Thyroid gland (tissue), 4 donors: ENCODE data around the gene ADH4. TPM values are rescaled to one million over a fixed set of nuclear protein-coding genes. Genes with fewer than 3 reads are reported as not detected.

Experiments used
- DNase-seq, 2 donors: peaks; one replicate each; pipeline ENCODE4 v3.0.0-alpha.2; 2019
- H3K27ac ChIP-seq, 3 donors: fragments of 200-600 bp; sonication (generic); 1 replicate in 2 of 3; 2 replicates in 1 of 3; pipeline ENCODE4 v1.5.1; 2016 to 2019; ENCODE audit warnings: mild to moderate bottlenecking in 1 of 3, moderate library complexity in 1 of 3
- H3K27me3 ChIP-seq: fragments of 200-600 bp; sonication (generic); one replicate; pipeline ENCODE4 v1.5.1; 2019
- H3K36me3 ChIP-seq, 2 donors: fragments of 200-600 bp; sonication (generic); one replicate each; pipeline ENCODE4 v1.5.1; 2016 to 2019
- H3K4me1 ChIP-seq, 2 donors: fragments of 200-600 bp; sonication (generic); one replicate each; pipeline ENCODE4 v1.5.1; 2017 to 2019
- H3K4me3 ChIP-seq, 3 donors: fragments of 200-600 bp; sonication (generic); replicated peaks in 1 of 3; 1 replicate in 2 of 3; 2 replicates in 1 of 3; pipeline ENCODE4 v1.5.1; 2016; ENCODE audit warnings: mild to moderate bottlenecking in 1 of 3
- H3K9me3 ChIP-seq: fragments of 200-600 bp; sonication (generic); one replicate; pipeline ENCODE4 v1.5.1; 2017
- CTCF ChIP-seq, 6 experiments: fragments of 200-600 bp in 3 of 6; fragments of 450-650 bp in 3 of 6; sonication (generic) in 3 of 6; IDR thresholded peaks; one replicate each; pipeline ENCODE4 v1.5.1; 2016 to 2019; ENCODE audit warnings: antibody characterized with exemption in 6 of 6, mild to moderate bottlenecking in 2 of 6, inconsistent platforms in 1 of 6, moderate library complexity in 1 of 6
- POLR2A ChIP-seq, 2 donors: fragments of 450-650 bp; IDR thresholded peaks; one replicate each; pipeline ENCODE4 v1.6.1; 2017; ENCODE audit warnings: antibody characterized with exemption in 2 of 2, mild to moderate bottlenecking in 2 of 2, moderate library complexity in 1 of 2
- WGBS, 2 donors: methylation state at CpG; one replicate each; pipeline ENCODE4 v1.1.5; 2017; 5-methylcytosine and 5-hydroxymethylcytosine counted together
- intact Hi-C: fragments of 100-400 bp; cut with DNase I; formaldehyde crosslinking; loops from one replicate; pipeline ENCODE4 v1.15.1; 2023
- total RNA-seq, 4 donors: library from RNA; depleted of rRNA; stranded (reverse); fragments of >200 nt; gene quantifications; one replicate each; pipeline ENCODE4 v1.2.3, GENCODE V29; 2016

Gene ADH4
- total RNA-seq, 4 donors from 2014 or later, result 1.4 to 10.9 (median 1.9) TPM

GRCh38 chr4:99180382-99181070 is 36.4 kb upstream of the ADH4 start:
- no peak overlapping the region for H3K27ac ChIP-seq
- WGBS, 2 donors, result 72 to 83% methylated on average over 2 of the region's 2 CpGs
- H3K27me3 ChIP-seq, result no peaks in the 10 kb centered on the region
- intact Hi-C loops, result no loop called here
- TF ChIP-seq CTCF (IDR thresholded peaks at IDR 0.05) (no peak), POLR2A (IDR thresholded peaks at IDR 0.05) (no peak)
- H3K4me1 ChIP-seq, result no peaks in the 10 kb centered on the region
- no peaks in the 10 kb centered on the region for H3K36me3 ChIP-seq
- no peaks in the 10 kb centered on the region for H3K9me3 ChIP-seq
- H3K4me3 ChIP-seq, result no peak overlapping the region
- DNase-seq, result no peak

GRCh38 chr4:99179626-99180025 is 35.5 kb upstream of the ADH4 start:
- no peaks in the 10 kb centered on the region for H3K9me3 ChIP-seq
- no peak for TF ChIP-seq CTCF (IDR thresholded peaks at IDR 0.05)
- no peak for TF ChIP-seq POLR2A (IDR thresholded peaks at IDR 0.05)
- WGBS, 2 donors, result 84 to 100% methylated on average over 1 of the region's 1 CpG
- H3K4me3 ChIP-seq, result no peak overlapping the region
- H3K36me3 ChIP-seq, result no peaks in the 10 kb centered on the region
- DNase-seq, result no peak
- no peak overlapping the region for H3K27ac ChIP-seq
- H3K4me1 ChIP-seq, result no peaks in the 10 kb centered on the region
- no peaks in the 10 kb centered on the region for H3K27me3 ChIP-seq
- intact Hi-C loops, result no loop called here

- Histone ChIP-seq H3K27ac (no peak overlapping the region), H3K4me1 (no peaks in the 10 kb centered on the region), H3K9me3 (no peaks in the 10 kb centered on the region), H3K36me3 (no peaks in the 10 kb centered on the region), H3K4me3 (no peak overlapping the region), H3K27me3 (no peaks in the 10 kb centered on the region)
- intact Hi-C loops, result no loop called here
- TF ChIP-seq POLR2A (IDR thresholded peaks at IDR 0.05), result no peak
- no peak for TF ChIP-seq CTCF (IDR thresholded peaks at IDR 0.05)
- 60 to 100% methylated on average over 1 of the region's 2 CpGs for WGBS, 2 donors
- no peak for DNase-seq
Observed at GRCh38 chr4:99179178-99179577, 35.1 kb upstream of the ADH4 start.

GRCh38 chr4:99166544-99166943 is 22.4 kb upstream of the ADH4 start:
- H3K4me1 ChIP-seq, result no peaks in the 10 kb centered on the region
- intact Hi-C loops, result no loop called here
- WGBS, 2 donors, result 93 to 95% methylated on average over 2 of the region's 2 CpGs

More at GRCh38 chr4:99166544-99166943, 22.4 kb upstream of the ADH4 start:
- no peaks in the 10 kb centered on the region for H3K36me3 ChIP-seq
- no peak for DNase-seq
- H3K9me3 ChIP-seq, result no peaks in the 10 kb centered on the region
- H3K4me3 ChIP-seq, result no peak overlapping the region
- H3K27ac ChIP-seq, result no peak overlapping the region
- no peaks in the 10 kb centered on the region for H3K27me3 ChIP-seq
- TF ChIP-seq CTCF (IDR thresholded peaks at IDR 0.05), result no peak
- TF ChIP-seq POLR2A (IDR thresholded peaks at IDR 0.05), result no peak
